ENCODE results near the gene CHRD. TPM values are rescaled to one million over a fixed set of nuclear protein-coding genes. Genes with fewer than 3 reads are reported as not detected.
"Not testable (repeated sequence)": the region's sequence is repeated elsewhere in the genome, so short reads cannot be mapped to it uniquely, and the experiment has no call there.

The CHRD gene
- total RNA-seq, 6 donors from 2014 or later = 2.1 to 40.9 (median 4.3) TPM

- Histone ChIP-seq H3K36me3 (no peaks in the 10 kb centered on the region), H3K27me3 (no peaks in the 10 kb centered on the region), H3K27ac (no peak overlapping the region), H3K9me3 (no peaks in the 10 kb centered on the region), H3K4me1 (no peaks in the 10 kb centered on the region), H3K4me3 (no peak overlapping the region)
- ATAC-seq (ENCODE audit: low FRiP score in 2 of 2) (no peak), DNase-seq (no peak)
- TF ChIP-seq POLR2A (IDR thresholded peaks at IDR 0.05) (no peak), EP300 (IDR thresholded peaks at IDR 0.05) (no peak)
- 86 to 87% methylated on average over 2 of the region's 2 CpGs for WGBS, 2 donors
Measured at GRCh38 chr3:184430940-184431339, 51.1 kb downstream of the CHRD start.

- H3K27ac ChIP-seq; H3K36me3 ChIP-seq; H3K4me3 ChIP-seq; H3K9me3 ChIP-seq; ATAC-seq (ENCODE audit: low FRiP score in 2 of 2); DNase-seq; H3K27me3 ChIP-seq; H3K4me1 ChIP-seq: not testable (repeated sequence)
- WGBS, 2 donors = 84 to 88% methylated on average over 2 of the region's 2 CpGs
Measured at GRCh38 chr3:184433178-184433577, 53.3 kb downstream of the CHRD start.

GRCh38 chr3:184439096-184439495 is 59.2 kb downstream of the CHRD start:
- no peak for ATAC-seq (ENCODE audit: low FRiP score in 2 of 2)

More at GRCh38 chr3:184439096-184439495, 59.2 kb downstream of the CHRD start:
- Histone ChIP-seq H3K27me3 (no peaks in the 10 kb centered on the region), H3K4me3 (no peak overlapping the region), H3K27ac (no peak overlapping the region), H3K4me1 (no peaks in the 10 kb centered on the region), H3K36me3 (no peaks in the 10 kb centered on the region), H3K9me3 (no peaks in the 10 kb centered on the region)
- 63 to 75% methylated on average over 7 of the region's 7 CpGs for WGBS, 2 donors
- TF ChIP-seq CTCF (IDR thresholded peaks at IDR 0.05) (no peak), POLR2A (IDR thresholded peaks at IDR 0.05) (no peak), POLR2AphosphoS5 (IDR thresholded peaks at IDR 0.05) (no peak), EP300 (IDR thresholded peaks at IDR 0.05) (no peak)
- DNase-seq = no peak

Other genes with a start within 250 kb of the CHRD start
- gene EIF2B5, start 244.7 kb upstream of the CHRD start, total RNA-seq = 10 to 100 TPM; 31.4 to 37.6 (median 34.2) TPM
- gene DVL3, start 224.7 kb upstream of the CHRD start, total RNA-seq = 100 to 1,000 TPM in 1 of 6 donors, 10 to 100 TPM in 5; 36.5 to 106 (median 62.8) TPM
- gene AP2M1, start 205.2 kb upstream of the CHRD start, total RNA-seq = 100 to 1,000 TPM; 132 to 280 (median 198) TPM
- 100 to 1,000 TPM in 1 of 6 donors, 10 to 100 TPM in 5; 52.6 to 184 (median 73.1) TPM for gene ABCF3, start 193.9 kb upstream of the CHRD start, total RNA-seq
- 1 to 10 TPM in 2 of 6 donors, under 1 TPM in 3, not detected in 1; 0.17 to 1.2 (median 0.51) TPM for gene VWA5B2, start 150.5 kb upstream of the CHRD start, total RNA-seq
- 10 to 100 TPM; 16.2 to 60.8 (median 37.6) TPM for gene ALG3, start 131.1 kb upstream of the CHRD start, total RNA-seq
- 1 to 10 TPM; 1.8 to 8.8 (median 4.1) TPM for gene EEF1AKMT4, start 130.4 kb upstream of the CHRD start, total RNA-seq
- gene CAMK2N2, start 118.5 kb upstream of the CHRD start, total RNA-seq = under 1 TPM in 2 of 6 donors, not detected in 4; 0.26 to 0.44 TPM
- not detected for gene ECE2, start 104.0 kb upstream of the CHRD start, total RNA-seq
- gene PSMD2, start 80.8 kb upstream of the CHRD start, total RNA-seq = 100 to 1,000 TPM; 144 to 259 (median 165) TPM
- 100 to 1,000 TPM; 278 to 408 (median 326) TPM for gene EIF4G1, start 65.4 kb upstream of the CHRD start, total RNA-seq
- 10 to 100 TPM; 14.8 to 52.7 (median 25.2) TPM for gene FAM131A, start 42.5 kb upstream of the CHRD start, total RNA-seq
- gene CLCN2, start 18.4 kb upstream of the CHRD start, total RNA-seq = 10 to 100 TPM in 1 of 6 donors, 1 to 10 TPM in 5; 3.0 to 14.7 (median 5.3) TPM
- 100 to 1,000 TPM in 1 of 6 donors, 10 to 100 TPM in 5; 41.4 to 235 (median 66.2) TPM for gene POLR2H, start 18.3 kb upstream of the CHRD start, total RNA-seq
- under 1 TPM in 2 of 6 donors, not detected in 4; 0.14 to 0.84 TPM for gene THPO, start 1.8 kb upstream of the CHRD start, total RNA-seq
- gene EPHB3, start 181.7 kb downstream of the CHRD start, total RNA-seq = 1 to 10 TPM; 3.1 to 10.0 (median 7.2) TPM